GM12878 (cell line): ENCODE results near the gene MXRA8. TPM values are rescaled to one million over a fixed set of nuclear protein-coding genes. Genes with fewer than 3 reads are reported as not detected.

Experiments
- ATAC-seq: fragments of 200-7000 bp; cut with Tn5 transposase; 3 replicates; pipeline ENCODE4 v1.9.1; 2020; ENCODE audit warnings: mild to moderate bottlenecking, moderate library complexity
- BruUV-seq: library from RNA; stranded (reverse); fragments of 400-500 nt; replicated peaks from 2 replicates; lab custom pipeline; 2021; lab: Mats Ljungman, UMichigan
- CTCF ChIA-PET: fragments of 300-600 bp; sonication (Branson Sonifier 250); formaldehyde crosslinking; extraction: SDS; loops from one replicate; lab custom pipeline; 2021; ENCODE audit warnings: inconsistent platforms; lab: Yijun Ruan, JAX
- POLR2A ChIA-PET: fragments of 350-600 bp; formaldehyde crosslinking; extraction: SDS; loops from one replicate; lab custom pipeline; 2021; ENCODE audit warnings: inconsistent platforms; lab: Charles Lee
- RAD21 ChIA-PET: fragments of 300-600 bp; sonication (Branson Sonifier 250); formaldehyde crosslinking; loops from one replicate; lab custom pipeline; 2023; ENCODE audit warnings: antibody characterized with exemption; ENCODE audit not compliant: unreplicated experiment; lab: Charles Lee
- SMC1A ChIA-PET: fragments of 300-600 bp; sonication (Branson Sonifier 250); formaldehyde crosslinking; loops from one replicate; lab custom pipeline; 2023; ENCODE audit not compliant: unreplicated experiment, uncharacterized antibody; lab: Charles Lee
- DNase-seq: peaks from one replicate; pipeline ENCODE4 v3.0.0-alpha.2; 2011; ENCODE audit warnings: low read depth, low spot score
- FAIRE-seq: peaks from 3 replicates; lab custom pipeline; 2011; peaks lifted over from hg19 to GRCh38; lab: Jason Lieb, UNC
- H2AFZ ChIP-seq: 2 replicates; pipeline ENCODE4 v1.6.0; 2011; ENCODE audit warnings: low read depth, low read length, control low read depth; ENCODE audit not compliant: control insufficient read depth
- H3K27ac ChIP-seq: 2 replicates; pipeline ENCODE4 v1.5.1; 2011; ENCODE audit warnings: control low read depth; ENCODE audit not compliant: control insufficient read depth, insufficient read depth
- H3K27me3 ChIP-seq, 2 experiments: replicated peaks in 1 of 2; 2 replicates each; pipeline versions ENCODE4 v1.6.0 to v1.6.1; 2011; ENCODE audit warnings: low read length in 1 of 2; ENCODE audit not compliant: control insufficient read depth in 2 of 2, insufficient read depth in 2 of 2
- H3K36me3 ChIP-seq, 2 experiments: 2 replicates each; pipeline ENCODE4 v1.5.1; 2011; ENCODE audit warnings: low read length in 1 of 2; ENCODE audit not compliant: control insufficient read depth in 2 of 2, insufficient read depth in 2 of 2
- H3K4me1 ChIP-seq: 2 replicates; pipeline ENCODE4 v1.6.1; 2011; ENCODE audit warnings: mild to moderate bottlenecking, low read length, moderate library complexity, mixed read lengths; ENCODE audit not compliant: control insufficient read depth, insufficient read depth
- H3K4me2 ChIP-seq: 2 replicates; pipeline ENCODE4 v1.6.0; 2011; ENCODE audit warnings: control low read depth; ENCODE audit not compliant: control insufficient read depth, insufficient read depth
- H3K4me3 ChIP-seq: fragments of 200-600 bp; sonication (generic); 2 replicates; pipeline ENCODE4 v1.5.1; 2016
- H3K79me2 ChIP-seq: 2 replicates; pipeline ENCODE4 v1.6.0; 2011; ENCODE audit warnings: low read length; ENCODE audit not compliant: control insufficient read depth, insufficient read depth
- H3K9ac ChIP-seq: 2 replicates; pipeline ENCODE4 v1.8.0; 2011; ENCODE audit warnings: low read length, control low read depth, mixed read lengths; ENCODE audit not compliant: control insufficient read depth, insufficient read depth
- H3K9me3 ChIP-seq: replicated peaks from 3 replicates; pipeline ENCODE4 v1.5.1; 2011; ENCODE audit warnings: mild to moderate bottlenecking, low read length; ENCODE audit not compliant: control insufficient read depth, insufficient read depth
- H4K20me1 ChIP-seq: 2 replicates; pipeline ENCODE4 v1.6.0; 2011; ENCODE audit not compliant: control insufficient read depth, insufficient read depth
- ATF7 ChIP-seq: fragments of 450-650 bp; IDR thresholded peaks from 2 replicates; pipeline ENCODE4 v1.6.1; 2016; ENCODE audit warnings: low read depth, mild to moderate bottlenecking
- CBX3 ChIP-seq: fragments of 200-600 bp; sonication (generic); IDR thresholded peaks from 2 replicates; pipeline ENCODE4 v1.6.1; 2016; ENCODE audit warnings: low read depth, borderline replicate concordance
- CREB1 ChIP-seq: IDR thresholded peaks from 2 replicates; pipeline ENCODE4 v1.6.1; 2012; ENCODE audit warnings: low read depth, mild to moderate bottlenecking, inconsistent platforms
- EGR1 ChIP-seq, 2 experiments: IDR thresholded peaks; 1 replicate in 1 of 2; 2 replicates in 1 of 2; pipeline ENCODE4 v1.6.1; 2011 to 2012; ENCODE audit warnings: low read depth in 2 of 2, low read length in 2 of 2, borderline replicate concordance in 1 of 2, mild to moderate bottlenecking in 1 of 2, moderate library complexity in 1 of 2
- GABPA ChIP-seq: IDR thresholded peaks from 2 replicates; pipeline ENCODE4 v1.6.1; 2014; ENCODE audit warnings: antibody characterized with exemption, low read depth, mild to moderate bottlenecking, inconsistent platforms
- GATAD2B ChIP-seq: fragments of 450-650 bp; conservative IDR thresholded peaks from 2 replicates; pipeline ENCODE4 v1.6.1; 2017; ENCODE audit warnings: low read depth, mild to moderate bottlenecking, moderate library complexity
- HDAC6 ChIP-seq: fragments of 200-600 bp; sonication (generic); IDR thresholded peaks from one replicate; pipeline ENCODE4 v1.8.0; 2017; ENCODE audit warnings: antibody characterized with exemption; ENCODE audit not compliant: unreplicated experiment
- IKZF1 ChIP-seq: fragments of 450-650 bp; conservative IDR thresholded peaks from 2 replicates; pipeline ENCODE4 v1.6.1; 2017; ENCODE audit warnings: antibody characterized with exemption, mild to moderate bottlenecking
- IRF4 ChIP-seq: IDR thresholded peaks from 2 replicates; pipeline ENCODE4 v1.6.1; 2011; ENCODE audit warnings: low read depth, low read length
- LARP7 ChIP-seq: fragments of 450-650 bp; IDR thresholded peaks from 2 replicates; pipeline ENCODE4 v1.6.1; 2017; ENCODE audit warnings: mild to moderate bottlenecking
- PAX5 ChIP-seq: IDR thresholded peaks from 2 replicates; pipeline ENCODE4 v1.6.1; 2011; ENCODE audit warnings: low read depth, low read length, borderline replicate concordance
- PML ChIP-seq: IDR thresholded peaks from 2 replicates; pipeline ENCODE4 v1.6.1; 2012; ENCODE audit warnings: low read length, inconsistent platforms
- RFX5 ChIP-seq: IDR thresholded peaks from 2 replicates; pipeline ENCODE4 v1.6.1; 2011; ENCODE audit warnings: low read depth, low read length, improper control_type of control experiment
- SMARCA5 ChIP-seq: fragments of 450-650 bp; IDR thresholded peaks from 2 replicates; pipeline ENCODE4 v1.6.1; 2017; ENCODE audit warnings: mild to moderate bottlenecking
- WGBS: methylation state at CpG from one replicate; pipeline ENCODE4 v1.1.6; 2016; ENCODE audit warnings: low lambda C conversion rate; ENCODE audit not compliant: insufficient replicate concordance, insufficient coverage; ENCODE audit errors: missing lambda C conversion rate; 5-methylcytosine and 5-hydroxymethylcytosine counted together
- in situ Hi-C: fragments of 300-500 bp; cut with MboI; formaldehyde crosslinking; loops from 9 replicates; pipeline ENCODE4 v1.14.3; 2018; ENCODE audit warnings: mixed read lengths
- intact Hi-C: fragments of 100-400 bp; cut with micrococcal nuclease; formaldehyde crosslinking; loops from one replicate; pipeline ENCODE4 v1.14.2; 2022; ENCODE audit not compliant: unreplicated experiment
- polyA plus RNA-seq, 11 experiments: library from polyadenylated mRNA; depleted of rRNA in 4 of 11; unstranded in 6 of 11; stranded (reverse) in 5 of 11; fragments of >200 nt; fragmentation: Nextera tagmentation in 4 of 11; fragmentation: Illumina TruSeq in 1 of 11; extraction: Ambion mirVana in 4 of 11; extraction: Trizol in 1 of 11; gene quantifications; 1 replicate in 1 of 11; 2 replicates in 10 of 11; pipeline versions ENCODE4 v1.2.1 to v1.2.3, GENCODE V29; 2011 to 2016; ENCODE audit warnings: inconsistent platforms in 2 of 11, missing spikeins in 2 of 11, low read depth in 1 of 11
- total RNA-seq, 4 experiments: library from RNA; depleted of rRNA in 3 of 4; stranded (reverse); fragments of >200 nt in 3 of 4; fragmentation: Illumina TruSeq in 1 of 4; extraction: Trizol in 1 of 4; gene quantifications; 2 replicates each; pipeline versions ENCODE4 v1.2.1 to v1.2.3, GENCODE V29; 2013 to 2021
- TF ChIP-seq, protein P1 (sequence below): IDR thresholded peaks from 2 replicates; pipeline ENCODE4 v1.6.1; 2012; ENCODE audit warnings: mild to moderate bottlenecking, low read depth, low read length
- TF ChIP-seq, protein P2 (sequence below): IDR thresholded peaks from 2 replicates; pipeline ENCODE4 v1.6.1; 2012; ENCODE audit warnings: low read length, inconsistent platforms

Gene MXRA8
- total and polyA plus RNA-seq, 10 of the 15 experiments (the other 5 are each of a cell fraction or from before 2014, with no cell fraction given) = 0.11 to 0.54 (median 0.21) TPM; not detected in 6

DNA sequence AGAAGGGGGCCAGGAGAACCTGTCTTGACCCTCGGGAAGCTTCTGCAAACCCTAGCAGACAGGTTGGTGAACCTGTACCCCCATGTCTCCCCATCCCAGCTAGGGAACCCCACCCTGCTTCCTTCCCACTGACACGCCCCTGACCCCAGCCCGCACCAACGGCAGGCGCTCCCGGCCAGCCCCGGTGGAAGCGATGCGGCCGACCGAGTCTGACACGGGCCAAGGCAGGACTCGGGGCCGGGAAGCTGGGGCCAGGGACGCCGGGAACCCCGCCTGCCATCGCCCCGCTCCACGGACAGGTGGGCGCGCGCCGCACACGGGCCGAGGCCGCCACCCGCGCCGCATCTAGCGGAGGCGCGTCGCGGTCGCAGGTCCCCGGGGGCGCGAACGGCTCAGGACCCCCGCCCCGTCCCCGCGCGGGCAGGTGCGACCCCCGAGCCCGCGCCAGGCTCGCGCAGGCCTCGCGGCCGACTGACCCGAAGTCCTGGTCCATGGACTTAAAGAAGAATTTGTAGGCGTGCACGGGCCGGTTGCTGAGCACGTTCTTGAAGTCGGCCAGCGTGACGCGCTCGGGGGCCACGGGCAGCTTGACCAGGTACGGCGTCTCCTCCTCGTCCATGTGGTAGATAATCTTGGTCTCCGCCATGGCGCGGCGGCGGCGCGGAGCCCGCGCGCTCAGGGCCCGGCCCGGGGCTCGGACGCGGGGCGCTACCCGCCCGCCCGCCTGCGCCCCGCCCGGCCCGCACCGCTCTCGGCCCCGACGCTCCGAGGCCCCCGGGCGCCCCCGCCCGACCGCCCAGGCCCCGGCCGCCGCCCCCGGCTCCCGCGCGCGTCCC is 9.7 kb downstream of the MXRA8 start:
- peaks cover 6% of the 10 kb centered on the region; the same call in 1 of the 2 replicates for H3K4me1 ChIP-seq
- ChIA-PET POLR2A (interaction anchor here (0.7 kb wide), 1 partner anchor 27 kb away, joined by 5 read pairs; the partner anchor contains the start of gene AURKAIP1), SMC1A (interaction anchor here (0.9 kb wide), 1 partner anchor 23 kb away, joined by 3 read pairs; no protein-coding TSS in a partner anchor), CTCF (interaction anchor here (0.6 to 2.1 kb wide), 7 partner anchors 21 to 157 kb away, joined by 3 to 12 read pairs (median 4); no protein-coding TSS in a partner anchor), RAD21 (interaction anchor here (1.1 to 1.5 kb wide), 3 partner anchors 24 to 43 kb away, joined by 3 to 4 read pairs (median 3); partner anchors contain the start of gene AURKAIP1)
- H4K20me1 ChIP-seq = no peaks in the 10 kb centered on the region
- H2AFZ ChIP-seq = peak overlapping the region; percentile 13; the same call in 1 of the 2 replicates
- DNase-seq (no peak), FAIRE-seq (no peak), ATAC-seq (no peak; the same call in 2 of the 3 replicates)
- peak overlapping the region; percentile 83 for H3K4me3 ChIP-seq
- WGBS = 1% methylated on average over 52 of the region's 109 CpGs
- no TSS peak for BruUV-seq
- no peak overlapping the region for H3K27ac ChIP-seq
- H3K27me3 ChIP-seq = peaks cover 0 to 2% of the 10 kb centered on the region in 2 experiments; a peak in 1 of 4 replicates
- H3K79me2 ChIP-seq = peaks cover 2% of the 10 kb centered on the region
- peak overlapping the region; percentile 83 for H3K4me2 ChIP-seq
- in situ Hi-C loops (no loop called here), intact Hi-C loops (loop anchor here (2.0 kb wide), 1 partner anchor 50 kb away; the partner anchor contains the start of gene CCNL2)
- no peaks in the 10 kb centered on the region for H3K9me3 ChIP-seq
- peak overlapping the region; percentile 38 for H3K9ac ChIP-seq
- no peaks in the 10 kb centered on the region for H3K36me3 ChIP-seq
- TF ChIP-seq, protein P1, sequence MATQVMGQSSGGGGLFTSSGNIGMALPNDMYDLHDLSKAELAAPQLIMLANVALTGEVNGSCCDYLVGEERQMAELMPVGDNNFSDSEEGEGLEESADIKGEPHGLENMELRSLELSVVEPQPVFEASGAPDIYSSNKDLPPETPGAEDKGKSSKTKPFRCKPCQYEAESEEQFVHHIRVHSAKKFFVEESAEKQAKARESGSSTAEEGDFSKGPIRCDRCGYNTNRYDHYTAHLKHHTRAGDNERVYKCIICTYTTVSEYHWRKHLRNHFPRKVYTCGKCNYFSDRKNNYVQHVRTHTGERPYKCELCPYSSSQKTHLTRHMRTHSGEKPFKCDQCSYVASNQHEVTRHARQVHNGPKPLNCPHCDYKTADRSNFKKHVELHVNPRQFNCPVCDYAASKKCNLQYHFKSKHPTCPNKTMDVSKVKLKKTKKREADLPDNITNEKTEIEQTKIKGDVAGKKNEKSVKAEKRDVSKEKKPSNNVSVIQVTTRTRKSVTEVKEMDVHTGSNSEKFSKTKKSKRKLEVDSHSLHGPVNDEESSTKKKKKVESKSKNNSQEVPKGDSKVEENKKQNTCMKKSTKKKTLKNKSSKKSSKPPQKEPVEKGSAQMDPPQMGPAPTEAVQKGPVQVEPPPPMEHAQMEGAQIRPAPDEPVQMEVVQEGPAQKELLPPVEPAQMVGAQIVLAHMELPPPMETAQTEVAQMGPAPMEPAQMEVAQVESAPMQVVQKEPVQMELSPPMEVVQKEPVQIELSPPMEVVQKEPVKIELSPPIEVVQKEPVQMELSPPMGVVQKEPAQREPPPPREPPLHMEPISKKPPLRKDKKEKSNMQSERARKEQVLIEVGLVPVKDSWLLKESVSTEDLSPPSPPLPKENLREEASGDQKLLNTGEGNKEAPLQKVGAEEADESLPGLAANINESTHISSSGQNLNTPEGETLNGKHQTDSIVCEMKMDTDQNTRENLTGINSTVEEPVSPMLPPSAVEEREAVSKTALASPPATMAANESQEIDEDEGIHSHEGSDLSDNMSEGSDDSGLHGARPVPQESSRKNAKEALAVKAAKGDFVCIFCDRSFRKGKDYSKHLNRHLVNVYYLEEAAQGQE = no peak
- TF ChIP-seq PML = no peak
- no peak for TF ChIP-seq CREB1
- 0 out of 2 replicates have a peak, but pooled peaks have one; percentile 11 for TF ChIP-seq SMARCA5
- TF ChIP-seq IKZF1 = peak; percentile 34; the same call in 1 of the 2 replicates
- peak; percentile 56 for TF ChIP-seq GATAD2B
- TF ChIP-seq ATF7 = no peak
- TF ChIP-seq LARP7 = peak; percentile 59
- TF ChIP-seq HDAC6 = no peak
- peak; percentile 80 for TF ChIP-seq PAX5
- no peak for TF ChIP-seq RFX5
- TF ChIP-seq CBX3 = no peak
- no peak for TF ChIP-seq EGR1 (IDR thresholded peaks at IDR 0.05; ENCODE audit: borderline replicate concordance in 1 of 2, low read depth in 2 of 2, low read length in 2 of 2)
- no peak for TF ChIP-seq IRF4
- TF ChIP-seq, protein P2, sequence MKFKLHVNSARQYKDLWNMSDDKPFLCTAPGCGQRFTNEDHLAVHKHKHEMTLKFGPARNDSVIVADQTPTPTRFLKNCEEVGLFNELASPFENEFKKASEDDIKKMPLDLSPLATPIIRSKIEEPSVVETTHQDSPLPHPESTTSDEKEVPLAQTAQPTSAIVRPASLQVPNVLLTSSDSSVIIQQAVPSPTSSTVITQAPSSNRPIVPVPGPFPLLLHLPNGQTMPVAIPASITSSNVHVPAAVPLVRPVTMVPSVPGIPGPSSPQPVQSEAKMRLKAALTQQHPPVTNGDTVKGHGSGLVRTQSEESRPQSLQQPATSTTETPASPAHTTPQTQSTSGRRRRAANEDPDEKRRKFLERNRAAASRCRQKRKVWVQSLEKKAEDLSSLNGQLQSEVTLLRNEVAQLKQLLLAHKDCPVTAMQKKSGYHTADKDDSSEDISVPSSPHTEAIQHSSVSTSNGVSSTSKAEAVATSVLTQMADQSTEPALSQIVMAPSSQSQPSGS = no peak
- no peak for TF ChIP-seq GABPA
